Activated CD8-positive, alpha-beta memory T cell treated with anti-CD3 and anti-CD28 coated beads, Interleukin-2, amount 50 U/mL, for 48 hours (primary cell): ENCODE measurements around the gene ZCCHC3.
"Not testable (repeated sequence)": the region's sequence is repeated elsewhere in the genome, so short reads cannot be mapped to it uniquely, and the experiment has no call there.

Experiments used
- DNase-seq: peaks from one replicate; pipeline ENCODE4 v3.0.0-alpha.2; 2020

Gene ZCCHC3, protein sequence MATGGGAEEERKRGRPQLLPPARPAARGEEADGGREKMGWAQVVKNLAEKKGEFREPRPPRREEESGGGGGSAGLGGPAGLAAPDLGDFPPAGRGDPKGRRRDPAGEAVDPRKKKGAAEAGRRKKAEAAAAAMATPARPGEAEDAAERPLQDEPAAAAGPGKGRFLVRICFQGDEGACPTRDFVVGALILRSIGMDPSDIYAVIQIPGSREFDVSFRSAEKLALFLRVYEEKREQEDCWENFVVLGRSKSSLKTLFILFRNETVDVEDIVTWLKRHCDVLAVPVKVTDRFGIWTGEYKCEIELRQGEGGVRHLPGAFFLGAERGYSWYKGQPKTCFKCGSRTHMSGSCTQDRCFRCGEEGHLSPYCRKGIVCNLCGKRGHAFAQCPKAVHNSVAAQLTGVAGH

DNA sequence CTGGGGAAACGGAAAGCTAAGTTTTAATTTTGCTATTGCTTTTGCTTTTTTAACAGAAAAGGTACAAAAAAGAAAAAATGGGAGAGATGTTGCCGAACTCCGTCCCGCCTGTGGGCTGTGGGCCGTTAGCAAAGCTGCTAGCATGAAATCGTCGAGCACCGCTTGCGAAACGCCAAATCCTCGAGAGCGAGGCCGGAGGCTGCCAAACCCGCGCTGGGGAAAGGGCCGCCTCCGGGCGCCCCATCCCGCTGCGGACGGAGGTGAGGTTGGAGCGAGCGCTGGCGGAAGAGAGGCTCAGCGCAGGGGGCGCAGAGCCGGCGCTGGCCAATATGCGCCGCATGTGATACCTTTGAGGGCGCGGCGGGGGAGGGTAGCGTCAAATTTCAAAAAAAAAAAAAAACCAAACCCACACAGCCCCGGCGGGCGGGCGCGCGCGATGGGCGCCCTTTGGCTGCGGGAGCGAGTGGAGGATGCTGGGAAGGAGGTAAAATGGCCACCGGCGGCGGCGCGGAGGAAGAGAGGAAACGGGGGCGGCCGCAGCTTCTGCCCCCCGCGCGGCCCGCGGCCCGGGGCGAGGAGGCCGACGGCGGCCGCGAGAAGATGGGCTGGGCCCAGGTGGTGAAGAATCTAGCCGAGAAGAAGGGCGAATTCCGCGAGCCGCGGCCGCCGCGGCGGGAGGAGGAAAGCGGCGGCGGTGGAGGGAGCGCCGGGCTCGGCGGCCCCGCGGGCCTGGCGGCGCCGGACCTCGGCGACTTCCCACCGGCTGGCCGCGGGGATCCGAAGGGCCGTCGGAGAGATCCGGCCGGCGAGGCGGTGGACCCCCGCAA is at the start of gene ZCCHC3:
TSS of gene ZCCHC3 (plus strand) at position 473 of the 827 bp plus-strand sequence. CDS start at position 490, 17 bp downstream.
- peak; percentile 90 for DNase-seq

DNA sequence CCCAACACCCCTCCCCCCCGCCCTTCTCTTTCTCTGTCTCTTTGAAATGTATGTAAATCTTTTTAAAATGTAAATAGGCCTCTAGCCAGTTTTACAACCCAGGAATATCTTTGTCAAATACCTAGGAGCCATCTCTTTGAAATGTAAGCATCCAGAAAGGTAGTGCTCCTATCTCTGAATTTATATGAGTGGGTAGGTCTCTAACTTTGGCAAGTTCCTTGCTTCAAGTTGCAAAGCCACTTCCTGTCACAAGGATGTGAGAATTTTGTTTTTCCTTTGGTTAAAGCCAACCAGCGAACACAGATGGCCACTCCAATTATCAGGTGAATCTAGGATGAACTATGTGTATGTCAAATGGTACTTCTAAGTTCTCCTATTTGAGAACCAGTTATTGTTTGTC is 46.0 kb upstream of the ZCCHC3 start:
- no peak for DNase-seq

DNA sequence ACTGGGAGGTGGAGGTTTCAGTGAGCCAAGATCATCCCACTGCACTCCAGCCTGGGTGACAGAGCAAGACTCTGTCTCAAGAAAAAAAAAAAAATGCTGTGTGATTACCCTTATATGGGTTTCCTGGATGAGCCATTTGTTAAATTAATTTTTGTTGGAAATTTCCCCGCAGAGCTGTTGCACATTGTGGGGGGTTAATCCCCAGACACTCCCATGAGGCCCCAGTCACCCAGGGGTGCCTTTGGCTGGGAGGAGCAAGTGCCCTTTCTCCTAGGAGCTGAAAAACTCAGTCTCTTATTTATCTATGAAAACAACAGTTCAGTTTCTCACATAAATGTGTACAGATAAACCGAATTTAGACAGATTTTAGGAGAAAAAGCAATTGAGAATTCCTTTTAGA is 44.6 kb upstream of the ZCCHC3 start:
- no peak for DNase-seq

DNA sequence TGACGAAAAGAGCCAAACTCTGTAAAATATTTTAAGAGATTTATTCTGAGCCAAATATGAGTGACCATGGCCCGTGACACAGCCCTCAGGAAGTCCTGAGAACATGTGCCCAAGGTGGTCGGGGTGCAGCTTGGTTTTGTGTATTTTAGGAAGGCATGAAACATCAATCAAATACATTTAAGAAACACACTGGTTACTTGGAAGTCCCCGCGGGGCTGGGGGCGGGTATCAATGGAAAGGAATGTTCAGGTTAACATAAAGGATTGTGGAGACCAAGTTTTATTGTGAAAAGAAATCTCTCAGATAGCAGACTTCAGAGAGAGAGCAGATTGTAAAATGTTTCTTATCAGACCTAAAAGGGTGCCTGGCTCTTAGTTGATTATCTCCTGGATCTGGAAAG is 43.9 kb upstream of the ZCCHC3 start:
- DNase-seq = not testable (repeated sequence)

DNA sequence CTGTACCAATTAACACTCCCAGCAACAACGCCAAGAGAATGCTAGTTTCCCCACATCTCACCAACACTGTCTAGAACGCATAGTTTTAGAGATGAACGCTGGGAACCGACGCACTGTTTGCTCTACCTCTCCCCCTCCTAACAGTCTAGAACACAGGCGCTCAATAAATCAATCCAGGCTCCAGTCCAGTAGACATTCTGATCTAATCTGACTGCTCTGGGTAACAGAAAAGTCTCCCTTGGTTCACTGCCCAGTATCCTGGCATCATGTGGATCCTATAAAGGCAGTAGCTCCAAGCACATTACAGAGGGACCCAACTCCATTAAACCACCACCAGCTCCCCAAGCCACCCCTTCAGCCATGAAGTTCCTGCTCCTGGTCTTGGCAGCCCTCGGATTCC is 40.0 kb upstream of the ZCCHC3 start, which contains the start of gene DEFB132:
TSS of gene DEFB132 (plus strand) at position 306 of the 400 bp plus-strand sequence. CDS start at position 361, 55 bp downstream.
- no peak for DNase-seq

DNA sequence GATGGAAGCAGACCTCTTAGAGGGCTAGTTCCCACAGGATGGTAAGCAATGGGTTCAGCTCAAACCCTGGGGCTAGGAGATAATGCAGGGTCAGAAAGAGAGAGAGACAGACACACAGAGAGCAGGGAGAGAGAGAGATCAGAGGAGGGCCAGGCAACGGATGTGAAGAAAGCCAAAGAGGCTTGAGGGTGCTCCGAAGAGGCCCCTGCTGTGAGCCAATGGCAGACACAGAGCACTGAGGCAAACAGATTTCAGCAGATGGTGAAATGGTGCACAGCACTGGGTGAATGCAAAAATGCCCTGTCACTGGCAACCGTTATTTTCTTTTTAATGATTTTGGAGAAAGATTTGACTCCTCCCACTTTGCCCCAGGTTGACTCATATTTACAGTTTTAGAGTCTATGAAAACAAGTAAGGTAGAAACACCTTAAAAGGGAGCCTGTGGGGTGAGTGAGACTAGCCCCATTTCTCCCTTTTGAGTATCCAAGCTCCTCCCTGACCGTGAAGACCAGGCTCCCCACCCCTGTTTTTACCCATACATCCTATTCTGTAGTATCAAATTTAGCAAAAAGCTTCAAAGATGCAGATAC is 39.0 kb upstream of the ZCCHC3 start:
- DNase-seq = no peak

DNA sequence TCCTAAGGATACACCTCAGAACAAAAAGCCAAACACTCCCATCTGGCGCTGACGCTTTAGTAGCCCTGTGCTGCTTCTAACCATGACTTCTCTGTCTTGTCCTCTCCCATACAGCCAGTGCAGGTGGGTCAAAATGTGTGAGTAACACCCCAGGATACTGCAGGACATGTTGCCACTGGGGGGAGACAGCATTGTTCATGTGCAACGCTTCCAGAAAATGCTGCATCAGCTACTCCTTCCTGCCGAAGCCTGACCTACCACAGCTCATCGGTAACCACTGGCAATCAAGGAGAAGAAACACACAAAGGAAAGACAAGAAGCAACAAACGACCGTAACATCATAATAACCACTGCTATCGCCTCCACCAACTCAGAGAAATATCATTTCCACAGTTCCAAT is 38.4 kb upstream of the ZCCHC3 start:
- no peak for DNase-seq

DNA sequence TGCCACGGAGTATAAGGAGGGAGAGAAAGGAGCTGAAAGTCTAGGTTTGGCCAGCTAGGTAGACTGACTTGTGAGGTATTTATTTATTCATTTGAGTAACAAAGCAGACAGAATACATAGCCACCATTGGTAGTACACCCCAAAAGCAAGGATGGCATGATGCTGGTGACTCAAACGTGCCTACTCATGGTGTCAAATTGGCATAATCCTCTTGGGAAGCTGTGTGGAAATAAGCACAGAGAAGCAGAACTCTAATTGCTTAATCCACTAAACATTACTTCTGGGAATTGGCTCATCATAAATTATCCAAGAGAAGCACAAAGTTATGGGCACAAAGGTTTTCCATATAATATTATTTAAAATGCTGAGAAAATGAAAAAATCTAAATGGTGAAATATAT is 37.4 kb upstream of the ZCCHC3 start:
- DNase-seq = no peak

DNA sequence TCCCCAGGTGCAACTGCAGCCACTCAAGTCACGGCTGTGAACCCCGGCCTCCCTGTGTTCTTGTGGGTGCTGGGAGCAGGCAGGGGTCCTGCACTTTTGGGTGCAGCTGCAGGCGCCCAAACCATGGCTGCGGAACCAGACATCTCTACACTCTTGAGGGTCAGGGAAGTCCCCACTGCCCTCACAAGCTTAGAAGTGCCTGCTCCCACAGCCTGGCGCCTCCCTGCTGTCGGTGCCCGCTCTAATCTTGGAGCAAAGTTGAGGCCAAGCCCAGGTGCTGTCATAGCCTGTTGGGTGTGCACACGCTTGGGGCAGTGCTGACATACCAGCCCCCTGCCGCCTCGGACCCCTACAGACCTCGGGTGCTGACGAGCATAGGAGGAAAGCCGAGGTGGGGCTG is 33.7 kb upstream of the ZCCHC3 start:
- DNase-seq = no peak

DNA sequence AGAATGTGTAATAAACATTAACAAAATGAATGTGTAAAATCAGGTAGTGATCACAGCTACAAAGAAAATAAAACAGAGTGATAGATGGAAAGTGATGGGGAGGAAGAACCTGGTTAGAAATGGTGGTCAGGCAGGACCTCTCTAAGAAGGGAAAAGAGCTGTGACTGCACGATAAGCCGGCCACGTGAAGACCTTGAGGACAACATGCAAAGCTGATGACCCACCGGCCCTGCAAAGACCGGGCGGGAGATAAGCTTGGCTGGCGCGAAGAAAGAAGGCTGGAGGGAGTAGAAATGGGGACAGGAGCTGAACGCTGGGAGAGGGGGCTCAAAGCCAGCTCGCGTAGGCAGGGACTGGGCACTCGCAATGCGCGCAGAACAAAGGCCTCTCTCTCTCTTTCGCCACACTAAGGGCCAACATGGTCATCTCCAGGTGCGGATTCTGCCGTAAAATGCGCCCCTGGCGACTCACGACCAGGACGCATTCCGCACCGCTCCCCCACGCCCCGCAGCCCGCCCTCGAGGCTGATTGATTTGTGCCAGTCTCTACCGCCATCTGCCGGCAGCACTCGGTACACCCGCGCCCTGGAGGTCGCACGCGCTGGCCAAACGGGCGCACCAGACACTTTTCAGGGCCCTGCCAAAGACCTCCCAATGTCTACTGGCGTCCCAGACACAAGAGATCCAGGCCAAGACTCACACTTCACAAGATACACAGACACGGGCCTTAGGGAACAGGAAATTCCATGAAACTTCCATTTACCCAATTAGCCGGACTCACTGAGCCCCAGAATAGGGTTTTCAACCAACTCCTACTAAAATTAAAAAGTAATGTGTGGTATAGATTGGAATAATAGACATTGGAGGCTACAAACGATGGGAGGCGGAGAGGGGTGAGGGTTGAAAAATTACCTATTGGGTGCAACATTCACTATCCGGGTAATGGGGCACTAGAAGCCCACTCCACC is 30.5 kb upstream of the ZCCHC3 start:
- DNase-seq = peak; percentile 98

DNA sequence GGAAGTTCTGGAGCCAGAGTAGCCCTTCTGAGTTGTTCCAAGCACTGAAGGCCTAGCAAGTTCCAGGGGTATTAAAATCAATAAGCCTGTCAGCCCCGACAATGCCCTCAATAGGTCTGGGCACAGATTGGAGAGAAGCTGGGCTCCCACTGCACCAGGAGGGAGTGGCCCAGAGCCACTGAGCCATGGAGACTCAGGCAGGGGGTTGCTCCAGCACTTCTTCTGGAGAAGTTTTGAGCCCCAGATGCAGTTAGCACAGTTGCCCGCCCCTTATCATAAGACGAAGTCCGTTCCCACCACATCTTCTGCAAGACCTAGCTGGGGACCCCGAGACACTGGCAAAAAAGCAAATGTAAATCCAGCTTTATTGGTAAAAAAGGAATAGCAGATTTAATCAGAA is 26.9 kb upstream of the ZCCHC3 start:
- DNase-seq = no peak

DNA sequence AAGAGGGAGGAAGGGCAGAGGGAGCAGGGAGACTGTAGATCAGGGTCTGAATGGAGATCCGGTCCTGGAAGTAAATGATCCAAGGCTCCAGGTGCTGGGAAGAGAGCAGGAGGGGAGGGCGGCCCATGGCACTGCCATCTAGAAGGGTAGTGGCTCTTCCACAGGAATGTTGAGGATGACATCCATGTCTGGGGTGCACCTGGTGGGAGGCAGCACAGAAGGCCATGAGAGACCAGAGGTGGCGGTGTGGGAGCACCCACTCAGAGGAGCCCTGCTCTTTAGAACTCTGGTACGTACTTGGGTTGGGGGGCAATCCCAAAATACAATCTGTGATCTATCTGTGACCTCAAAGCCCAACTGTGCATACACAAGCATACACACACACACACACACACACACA is 26.3 kb upstream of the ZCCHC3 start:
- DNase-seq = peak; percentile 25

DNA sequence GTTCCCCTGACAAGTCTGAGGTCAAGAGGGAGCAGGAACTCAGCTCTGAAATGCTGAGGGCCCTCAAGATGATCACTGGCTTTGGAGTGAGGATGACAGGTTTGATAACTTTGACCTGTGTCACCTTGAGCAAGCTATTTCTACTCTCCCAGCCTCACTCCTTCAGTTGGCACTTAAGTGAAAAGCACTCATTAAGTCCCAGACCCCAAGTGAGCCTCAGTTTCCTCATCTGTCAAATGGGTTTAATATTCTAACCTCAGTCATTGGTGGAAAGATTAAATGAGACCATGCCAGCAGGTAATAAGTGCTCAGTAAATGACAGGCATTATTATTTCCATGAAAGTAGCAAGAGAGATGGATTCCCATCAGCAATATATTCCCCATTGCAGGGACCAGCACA is 25.8 kb upstream of the ZCCHC3 start:
- DNase-seq = peak; percentile 20

DNA sequence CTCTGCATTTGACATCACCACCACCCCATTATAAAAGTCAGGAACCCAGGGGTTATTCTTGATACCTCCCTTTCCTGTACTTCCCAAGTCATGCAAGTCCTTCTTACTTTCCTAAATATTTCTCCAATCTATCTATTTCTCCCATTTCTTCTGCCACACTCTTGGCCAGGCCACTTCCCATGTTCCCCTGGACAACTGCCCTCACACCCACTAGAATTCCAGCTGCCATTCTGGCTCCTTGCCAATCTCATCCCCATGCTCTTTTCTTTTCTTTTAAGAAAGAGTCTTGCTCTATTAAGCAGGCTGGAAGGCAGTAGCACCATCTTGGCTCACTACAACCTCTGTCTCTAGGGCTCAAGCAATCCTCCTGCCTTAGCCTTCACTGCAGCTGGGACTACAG is 24.7 kb upstream of the ZCCHC3 start:
- DNase-seq = peak; percentile 17

DNA sequence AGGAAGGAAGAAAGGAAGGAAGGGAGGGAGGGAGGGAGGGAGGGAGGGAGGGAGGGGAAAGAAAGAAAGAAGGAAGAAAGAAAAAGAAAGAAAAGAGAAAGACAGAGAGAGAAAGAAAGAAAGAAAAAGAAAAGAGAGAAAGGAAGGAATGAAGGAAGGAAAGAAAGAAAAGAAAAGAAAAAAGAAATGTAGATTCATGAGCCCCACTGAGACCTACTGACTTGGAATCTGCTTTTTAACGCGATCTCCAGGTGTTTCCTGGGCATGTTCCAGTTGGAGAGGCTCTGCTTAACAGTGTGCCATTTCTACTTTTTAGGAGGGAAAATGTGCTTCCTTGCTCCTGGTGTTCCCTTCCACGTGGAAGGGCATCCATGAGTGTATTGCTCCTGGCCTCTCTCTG is 23.5 kb upstream of the ZCCHC3 start:
- DNase-seq = no peak

DNA sequence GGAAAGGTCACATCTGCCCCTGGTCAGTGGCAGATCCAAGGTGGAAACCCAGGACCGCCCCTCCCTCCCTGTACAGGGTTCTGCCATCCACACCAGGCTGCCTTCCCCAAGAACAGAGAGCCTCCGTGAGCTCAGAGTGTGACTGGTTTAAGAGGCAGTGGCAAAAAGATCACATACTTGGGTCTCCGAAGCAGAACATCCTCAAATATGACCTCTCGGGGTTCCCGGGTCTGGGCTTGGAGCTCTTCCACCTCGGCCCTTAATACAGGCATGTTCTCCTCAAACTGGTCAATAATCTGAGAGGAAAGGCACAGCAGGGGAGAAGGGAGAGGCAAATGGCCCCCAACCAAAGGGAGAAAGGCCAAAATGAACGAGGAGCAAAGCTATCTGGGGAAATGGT is 21.6 kb upstream of the ZCCHC3 start:
- DNase-seq = peak; percentile 17

DNA sequence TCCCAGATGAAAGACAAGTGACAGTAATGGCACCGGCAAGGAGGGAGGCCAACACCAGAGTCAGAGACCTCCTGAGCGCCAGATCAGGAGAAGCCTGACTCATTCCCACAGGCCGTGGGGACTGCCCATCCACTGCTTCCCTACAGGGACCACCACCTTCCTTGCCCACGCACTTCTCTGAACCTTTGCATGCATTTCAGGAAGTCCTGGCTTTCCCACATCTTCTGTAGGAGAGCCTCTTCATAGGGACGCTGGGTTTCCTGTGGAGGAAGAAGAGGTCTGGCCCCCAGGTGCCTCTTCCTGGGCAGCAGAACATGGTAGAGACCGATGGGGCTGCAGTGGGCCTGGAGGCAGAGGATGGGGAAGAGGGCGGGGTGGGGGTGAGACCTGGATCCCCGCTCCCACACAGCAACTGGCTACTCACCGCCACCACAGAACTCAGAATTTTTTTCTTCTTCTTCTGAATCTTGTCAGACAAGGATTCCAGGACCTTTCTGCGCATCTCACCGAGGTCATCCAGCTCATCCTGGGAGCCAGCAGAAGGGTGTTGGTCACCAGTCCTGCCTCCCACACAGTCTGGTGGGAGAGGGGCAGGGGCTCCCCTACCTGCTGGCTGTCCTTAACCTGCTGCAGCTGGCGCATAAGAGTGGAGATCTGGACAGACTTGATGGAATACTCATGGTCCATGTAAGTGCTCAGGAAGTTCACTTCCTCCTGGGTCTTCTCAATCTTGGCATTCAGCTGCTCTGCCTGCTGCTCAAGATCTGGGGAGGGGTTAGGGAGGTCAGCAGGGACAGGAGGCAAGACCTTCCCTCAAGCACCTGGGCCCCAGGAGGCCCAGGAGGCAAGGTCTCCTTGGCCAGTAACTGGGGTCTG is 20.5 kb upstream of the ZCCHC3 start:
- peak; percentile 29 for DNase-seq

DNA sequence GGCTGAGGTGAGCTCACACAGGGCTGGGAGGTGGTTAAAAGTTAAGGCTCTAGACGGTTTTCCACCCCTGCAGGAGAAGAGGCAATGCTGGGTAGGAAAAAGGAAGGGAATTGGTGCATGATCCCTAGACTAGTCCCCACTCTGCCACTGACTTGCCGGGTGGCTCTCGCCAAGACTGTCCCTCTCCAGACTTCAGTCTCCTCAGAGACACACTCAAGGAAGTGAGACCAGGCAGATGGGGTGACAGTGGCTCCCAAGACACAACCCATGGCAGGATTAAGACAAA is 19.9 kb upstream of the ZCCHC3 start:
- DNase-seq = no peak

DNA sequence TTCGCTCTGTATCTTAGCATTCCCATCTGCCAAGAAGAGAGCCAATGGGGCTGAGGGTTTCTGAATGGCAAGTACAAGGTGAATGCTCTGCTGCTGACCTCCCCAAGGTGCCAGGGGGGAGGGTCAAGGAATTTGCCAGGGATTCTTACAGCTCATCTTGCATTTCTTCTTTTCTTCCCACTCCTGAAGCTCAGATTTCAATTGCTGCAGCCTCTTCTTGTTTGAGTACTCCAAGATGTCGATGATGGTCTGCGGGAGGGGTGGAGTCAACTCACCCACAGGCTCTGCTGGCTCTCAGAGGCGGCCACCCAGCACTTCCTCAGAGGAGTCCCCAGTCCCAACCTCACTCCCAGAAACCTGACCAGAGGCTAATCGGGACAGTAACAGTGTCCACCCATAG is 19.2 kb upstream of the ZCCHC3 start:
- DNase-seq = peak; percentile 17

DNA sequence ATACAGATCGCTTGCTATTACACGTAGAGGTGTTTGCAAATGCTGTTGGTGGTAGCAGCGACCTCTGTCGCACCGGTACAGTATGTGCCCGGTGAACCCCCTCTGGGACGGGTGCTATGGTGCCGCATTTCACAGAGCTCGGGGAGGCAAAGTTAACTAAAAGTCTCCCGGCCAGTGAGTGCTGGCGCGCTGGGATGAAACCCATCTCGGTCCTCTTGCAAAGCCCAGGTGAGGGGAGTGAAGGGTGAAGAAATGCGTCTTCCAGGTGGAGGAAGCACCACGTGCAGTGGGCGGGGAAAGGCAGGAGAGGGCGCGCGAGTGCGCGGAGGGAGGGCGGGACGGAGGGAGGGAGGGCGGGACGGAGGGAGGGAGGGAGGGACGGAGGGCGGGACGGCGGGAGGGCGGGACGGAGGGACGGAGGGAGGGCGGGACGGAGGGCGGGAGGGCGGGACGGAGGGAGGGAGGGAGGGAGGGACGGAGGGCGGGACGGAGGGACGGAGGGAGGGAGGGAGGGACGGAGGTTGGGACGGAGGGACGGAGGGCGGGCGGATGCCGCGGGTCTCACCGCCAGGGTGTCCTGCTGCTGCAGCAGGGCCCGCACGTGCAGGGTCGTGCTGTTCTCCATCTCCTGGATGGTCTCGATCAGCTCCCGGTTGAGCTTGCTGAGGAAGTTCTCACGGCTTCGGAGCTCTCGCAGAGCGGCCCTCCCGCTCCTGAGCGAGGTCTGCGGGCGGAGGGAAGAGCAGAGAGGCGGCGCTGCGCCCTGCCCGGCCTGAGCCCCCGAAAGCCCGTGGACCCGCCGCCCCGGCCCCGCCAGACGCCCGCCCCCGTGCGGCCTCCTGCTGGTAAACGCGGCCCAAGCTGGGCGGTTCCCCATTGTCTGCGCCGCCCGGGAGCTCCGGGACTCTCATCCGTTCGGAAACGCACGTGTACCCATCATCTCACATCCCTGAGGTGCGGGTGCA is 18.5 kb upstream of the ZCCHC3 start:
- DNase-seq = peak; percentile 40
